DMS53 treated with DMSO at 0.1 percent for 48 hours (cell line): ENCODE data around the gene OTUD5.
"Not testable (repeated sequence)": the region's sequence is repeated elsewhere in the genome, so short reads cannot be mapped to it uniquely, and the experiment has no call there.

ENCODE experiments used
- DNase-seq: peaks from one replicate; lab custom pipeline; 2025; ENCODE audit not compliant: unreplicated experiment; lab: John Stamatoyannopoulos, UW

OTUD5 gene

GRCh38 chrX:48891402-48892288 lies 65.8 kb downstream of the OTUD5 start:
- DNase-seq, result peak; percentile 80

- DNase-seq, result no peak
These were observed 66.4 kb downstream of the OTUD5 start for GRCh38 chrX:48890934-48891401.

GRCh38 chrX:48890296-48890925 lies 67.0 kb downstream of the OTUD5 start:
- no peak for DNase-seq

GRCh38 chrX:48886586-48886985 lies 70.8 kb downstream of the OTUD5 start:
- not testable (repeated sequence) for DNase-seq

GRCh38 chrX:48883729-48884128 lies 73.7 kb downstream of the OTUD5 start:
- no peak for DNase-seq

- DNase-seq, result not testable (repeated sequence)
These were observed 80.5 kb downstream of the OTUD5 start for GRCh38 chrX:48876944-48877343.
